WERI-Rb-1 (cell line): ENCODE measurements around the gene GRIA2.
A peak's percentile ranks its signal among the peaks of the same experiment; 100 is the strongest.
"Not testable (repeated sequence)": the region's sequence is repeated elsewhere in the genome, so short reads cannot be mapped to it uniquely, and the experiment has no call there.

ENCODE experiments used
- DNase-seq: peaks from one replicate; pipeline ENCODE4 v3.0.0-alpha.2; 2020
- H3K27ac ChIP-seq: fragments of 250-450 bp; sonication (Bioruptor Pico); 2 replicates; pipeline ENCODE4 v1.5.1; 2020; ENCODE audit warnings: mild to moderate bottlenecking, moderate library complexity
- H3K27me3 ChIP-seq: fragments of 250-450 bp; sonication (Bioruptor Pico); 2 replicates; pipeline ENCODE4 v1.5.1; 2021; ENCODE audit warnings: mild to moderate bottlenecking, low read depth, moderate library complexity; ENCODE audit not compliant: insufficient read depth, severe bottlenecking
- H3K36me3 ChIP-seq: fragments of 250-450 bp; sonication (Bioruptor Pico); 2 replicates; pipeline ENCODE4 v1.5.1; 2020; ENCODE audit warnings: mild to moderate bottlenecking, moderate library complexity
- H3K4me3 ChIP-seq: 2 replicates; pipeline ENCODE4 v1.5.1; 2011; ENCODE audit warnings: low read depth, mild to moderate bottlenecking, control low read depth, low read length
- H3K9me3 ChIP-seq: fragments of 250-450 bp; sonication (Bioruptor Pico); 2 replicates; pipeline ENCODE4 v1.5.1; 2021; ENCODE audit warnings: mild to moderate bottlenecking, moderate library complexity; ENCODE audit not compliant: severe bottlenecking
- CTCF ChIP-seq: IDR thresholded peaks from 2 replicates; pipeline ENCODE4 v1.5.1; 2011; ENCODE audit warnings: low read depth, mild to moderate bottlenecking, control low read depth, inconsistent platforms, low read length

The GRIA2 gene

GRCh38 chr4:157220371-157220881 lies at the start of gene GRIA2:
TSS of gene GRIA2 (plus strand) at chr4:157220728. CDS start at chr4:157221043, 315 bp downstream.
- H3K36me3 ChIP-seq = peaks cover 2% of the 10 kb centered on the region; the same call in 1 of the 2 replicates
- no peaks in the 10 kb centered on the region for H3K9me3 ChIP-seq
- no peak within 1 kb of the TSS for H3K27ac ChIP-seq
- peak within 1 kb of the TSS; percentile 86 for H3K4me3 ChIP-seq
- peaks cover 2% of the 10 kb centered on the region for H3K27me3 ChIP-seq
- DNase-seq = peak; percentile 80
- no peak for TF ChIP-seq CTCF

GRCh38 chr4:157172011-157172410 lies 48.5 kb upstream of the GRIA2 start:
- H3K27ac ChIP-seq = no peak overlapping the region
- no peak for DNase-seq
- H3K27me3 ChIP-seq = no peaks in the 10 kb centered on the region
- H3K36me3 ChIP-seq = no peaks in the 10 kb centered on the region
- no peaks in the 10 kb centered on the region for H3K9me3 ChIP-seq
- no peak overlapping the region for H3K4me3 ChIP-seq
- TF ChIP-seq CTCF = no peak

- H3K4me3 ChIP-seq, DNase-seq, H3K36me3 ChIP-seq, H3K27me3 ChIP-seq, H3K27ac ChIP-seq, H3K9me3 ChIP-seq: not testable (repeated sequence)
These were observed 40.3 kb upstream of the GRIA2 start for GRCh38 chr4:157180268-157180667.

- Histone ChIP-seq H3K36me3 (no peaks in the 10 kb centered on the region), H3K4me3 (no peak overlapping the region), H3K27ac (no peak overlapping the region), H3K9me3 (no peaks in the 10 kb centered on the region), H3K27me3 (no peaks in the 10 kb centered on the region)
- DNase-seq = no peak
- no peak for TF ChIP-seq CTCF
These were observed 36.2 kb upstream of the GRIA2 start for GRCh38 chr4:157184300-157184699.

GRCh38 chr4:157185363-157185762 lies 35.2 kb upstream of the GRIA2 start:
- no peak overlapping the region for H3K4me3 ChIP-seq
- no peaks in the 10 kb centered on the region for H3K36me3 ChIP-seq
- no peaks in the 10 kb centered on the region for H3K9me3 ChIP-seq
- H3K27ac ChIP-seq = no peak overlapping the region
- H3K27me3 ChIP-seq = no peaks in the 10 kb centered on the region
- no peak for DNase-seq
- no peak for TF ChIP-seq CTCF

GRCh38 chr4:157195374-157195773 lies 25.2 kb upstream of the GRIA2 start:
- Histone ChIP-seq H3K27me3 (no peaks in the 10 kb centered on the region), H3K27ac (peak overlapping the region; percentile 24; the same call in 1 of the 2 replicates), H3K4me3 (no peak overlapping the region), H3K36me3 (no peaks in the 10 kb centered on the region), H3K9me3 (no peaks in the 10 kb centered on the region)
- DNase-seq = no peak
- no peak for TF ChIP-seq CTCF
